ENCODE data around the gene KNL1.
"Not testable (repeated sequence)": the region's sequence is repeated elsewhere in the genome, so short reads cannot be mapped to it uniquely, and the experiment has no call there.

KNL1 gene, protein sequence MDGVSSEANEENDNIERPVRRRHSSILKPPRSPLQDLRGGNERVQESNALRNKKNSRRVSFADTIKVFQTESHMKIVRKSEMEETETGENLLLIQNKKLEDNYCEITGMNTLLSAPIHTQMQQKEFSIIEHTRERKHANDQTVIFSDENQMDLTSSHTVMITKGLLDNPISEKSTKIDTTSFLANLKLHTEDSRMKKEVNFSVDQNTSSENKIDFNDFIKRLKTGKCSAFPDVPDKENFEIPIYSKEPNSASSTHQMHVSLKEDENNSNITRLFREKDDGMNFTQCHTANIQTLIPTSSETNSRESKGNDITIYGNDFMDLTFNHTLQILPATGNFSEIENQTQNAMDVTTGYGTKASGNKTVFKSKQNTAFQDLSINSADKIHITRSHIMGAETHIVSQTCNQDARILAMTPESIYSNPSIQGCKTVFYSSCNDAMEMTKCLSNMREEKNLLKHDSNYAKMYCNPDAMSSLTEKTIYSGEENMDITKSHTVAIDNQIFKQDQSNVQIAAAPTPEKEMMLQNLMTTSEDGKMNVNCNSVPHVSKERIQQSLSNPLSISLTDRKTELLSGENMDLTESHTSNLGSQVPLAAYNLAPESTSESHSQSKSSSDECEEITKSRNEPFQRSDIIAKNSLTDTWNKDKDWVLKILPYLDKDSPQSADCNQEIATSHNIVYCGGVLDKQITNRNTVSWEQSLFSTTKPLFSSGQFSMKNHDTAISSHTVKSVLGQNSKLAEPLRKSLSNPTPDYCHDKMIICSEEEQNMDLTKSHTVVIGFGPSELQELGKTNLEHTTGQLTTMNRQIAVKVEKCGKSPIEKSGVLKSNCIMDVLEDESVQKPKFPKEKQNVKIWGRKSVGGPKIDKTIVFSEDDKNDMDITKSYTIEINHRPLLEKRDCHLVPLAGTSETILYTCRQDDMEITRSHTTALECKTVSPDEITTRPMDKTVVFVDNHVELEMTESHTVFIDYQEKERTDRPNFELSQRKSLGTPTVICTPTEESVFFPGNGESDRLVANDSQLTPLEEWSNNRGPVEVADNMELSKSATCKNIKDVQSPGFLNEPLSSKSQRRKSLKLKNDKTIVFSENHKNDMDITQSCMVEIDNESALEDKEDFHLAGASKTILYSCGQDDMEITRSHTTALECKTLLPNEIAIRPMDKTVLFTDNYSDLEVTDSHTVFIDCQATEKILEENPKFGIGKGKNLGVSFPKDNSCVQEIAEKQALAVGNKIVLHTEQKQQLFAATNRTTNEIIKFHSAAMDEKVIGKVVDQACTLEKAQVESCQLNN (N-terminal part only)

DNA sequence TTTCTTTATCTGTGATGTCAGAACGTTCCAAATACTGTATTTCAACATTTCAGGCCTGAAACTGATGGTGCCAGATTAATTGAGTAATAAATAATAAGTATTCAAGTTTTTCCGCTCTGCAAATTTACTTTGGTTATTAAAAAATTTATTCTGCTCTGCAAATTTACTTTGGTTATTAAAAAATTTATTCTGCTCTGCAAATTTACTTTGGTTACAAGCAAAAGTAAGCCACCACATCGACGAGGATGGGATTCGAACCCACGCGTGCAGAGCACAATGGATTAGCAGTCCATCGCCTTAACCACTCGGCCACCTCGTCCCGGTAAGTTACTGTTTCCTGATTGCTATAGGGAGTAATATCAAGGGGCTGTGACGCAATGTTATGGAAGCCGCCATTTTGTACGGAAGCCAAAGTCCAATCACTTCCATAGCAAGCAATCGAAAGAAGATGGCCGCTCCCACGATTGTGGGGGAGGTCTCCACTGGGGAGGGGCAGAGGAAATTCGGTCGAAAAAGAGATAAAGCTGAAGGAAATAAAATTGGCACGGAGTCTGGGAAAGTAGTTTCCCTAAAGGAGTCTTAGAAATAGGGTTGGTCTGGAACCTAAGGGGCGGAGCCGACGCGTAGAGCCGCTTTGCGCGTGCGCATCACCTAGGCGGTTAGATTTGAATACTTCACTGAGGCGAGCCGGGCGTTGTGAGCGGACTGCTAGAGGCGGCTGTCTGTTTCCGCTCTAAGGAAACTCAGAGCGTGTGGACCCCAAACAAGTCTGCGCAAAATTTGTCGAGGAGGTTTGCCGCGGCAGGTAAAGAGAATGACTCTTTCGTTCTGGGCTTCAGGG lies at the start of gene KNL1:
Gene KNL1, plus strand, starts transcription at position 662 of the 841 bp plus-strand sequence. CDS start 8,683 bp downstream, outside the sequence.
- peak; percentile 94 for DNase-seq

DNA sequence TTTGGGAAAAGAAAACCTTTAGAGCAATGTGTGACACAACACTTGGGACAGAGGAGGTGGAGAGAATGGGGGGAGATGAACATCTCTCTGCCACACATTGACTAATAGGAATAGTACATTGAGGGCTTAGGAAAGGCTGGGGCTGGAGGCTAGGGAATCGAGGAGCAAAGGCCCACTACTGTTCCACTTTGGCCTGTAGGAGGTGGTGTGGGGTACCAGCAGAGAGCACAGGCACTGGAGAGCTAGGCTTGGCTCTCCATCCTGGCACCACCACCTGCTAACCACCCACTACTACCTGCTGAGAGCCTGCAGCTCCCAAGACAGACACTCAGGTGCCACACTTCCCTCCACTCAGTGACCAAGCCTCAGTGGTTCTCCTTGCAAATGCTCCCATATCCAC lies 48.6 kb upstream of the KNL1 start:
- DNase-seq, result no peak

DNA sequence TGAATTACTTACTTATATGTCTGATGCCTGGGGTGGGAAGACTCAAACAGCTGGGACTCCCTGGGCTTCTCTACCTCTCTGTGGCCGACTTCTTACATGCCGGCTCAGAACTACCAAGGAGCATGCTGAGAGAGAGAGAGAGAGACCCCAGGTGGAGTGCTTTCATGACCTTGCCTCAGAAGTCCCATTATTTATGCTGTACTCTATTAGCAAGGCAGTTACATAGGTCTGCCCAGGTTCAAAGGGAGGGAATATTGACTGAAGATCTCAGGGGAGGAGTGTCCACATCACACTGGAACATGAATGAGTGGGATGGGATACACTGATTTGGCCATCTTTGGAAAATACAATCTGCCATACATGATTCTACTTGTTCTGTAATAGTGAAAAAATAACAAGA lies 45.4 kb upstream of the KNL1 start:
- DNase-seq, result no peak

DNA sequence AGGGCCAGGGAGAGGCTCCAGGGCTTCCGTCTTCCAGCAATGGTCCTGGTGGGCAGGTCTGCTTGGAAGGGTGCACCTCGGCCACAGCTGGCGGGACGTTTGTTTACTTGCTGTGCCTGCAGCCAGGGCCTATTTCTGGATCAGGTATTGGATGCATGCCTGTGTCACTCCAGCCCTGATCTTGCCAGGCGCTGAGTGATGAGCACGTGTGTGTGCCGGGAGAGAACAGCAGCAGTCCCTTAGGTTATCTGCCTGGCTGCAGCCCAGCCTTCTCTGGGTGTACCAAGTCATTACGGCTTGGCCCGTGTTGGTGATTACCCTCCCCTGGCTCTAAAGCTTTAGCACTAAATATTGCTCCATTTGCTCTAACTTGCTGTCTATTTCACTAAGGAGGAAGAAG lies 44.2 kb upstream of the KNL1 start:
- DNase-seq, result no peak

DNA sequence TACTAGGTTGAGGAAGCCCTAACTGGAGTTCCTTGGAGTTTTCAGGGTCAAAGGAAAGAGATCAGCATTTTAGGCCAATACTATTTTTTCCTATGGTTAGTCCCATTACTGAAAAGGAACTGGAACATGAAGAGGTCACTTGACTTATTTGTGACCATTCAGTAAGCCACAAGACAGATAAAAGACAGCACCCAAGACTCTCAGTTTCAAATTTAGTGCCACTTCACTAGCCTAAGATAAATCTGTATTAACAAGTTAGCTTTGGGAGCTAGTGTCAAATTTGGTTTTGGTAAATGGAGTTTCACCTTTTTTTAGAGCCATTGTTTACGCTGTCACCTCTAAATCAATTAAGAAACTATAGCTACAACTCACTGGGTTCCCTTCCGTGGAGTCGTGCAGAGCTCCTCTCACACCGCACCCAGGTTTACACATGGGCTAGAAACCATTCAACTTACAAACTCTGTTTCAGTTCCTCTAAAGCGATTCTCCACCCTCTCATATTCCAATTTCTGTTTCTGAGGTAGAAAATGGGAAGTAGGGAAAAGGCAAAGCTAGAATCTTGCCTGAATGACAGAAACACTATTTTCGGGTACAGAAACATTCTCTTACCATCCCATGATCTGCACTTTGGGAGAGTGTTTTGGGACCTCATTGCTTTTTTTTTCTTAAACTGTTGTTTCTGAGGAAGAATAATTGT lies 43.6 kb upstream of the KNL1 start:
- DNase-seq, result no peak

DNA sequence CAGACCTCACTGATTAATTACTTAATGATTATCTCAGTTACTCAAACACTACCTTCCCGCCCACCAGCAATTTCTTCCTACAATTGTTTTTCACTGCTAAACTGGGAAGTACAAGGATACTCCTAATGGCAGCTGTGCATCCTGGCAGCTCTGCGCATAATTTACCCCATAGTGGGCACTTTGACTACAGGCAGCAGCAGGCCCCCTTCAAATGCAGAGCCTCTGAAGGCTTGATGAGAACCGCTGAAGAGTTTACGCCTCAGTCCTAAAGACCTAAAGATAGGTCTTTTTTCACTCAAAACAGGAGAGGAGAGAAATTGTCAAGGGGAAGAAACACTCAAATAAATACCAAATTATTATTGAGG lies 39.9 kb upstream of the KNL1 start:
- no peak for DNase-seq

DNA sequence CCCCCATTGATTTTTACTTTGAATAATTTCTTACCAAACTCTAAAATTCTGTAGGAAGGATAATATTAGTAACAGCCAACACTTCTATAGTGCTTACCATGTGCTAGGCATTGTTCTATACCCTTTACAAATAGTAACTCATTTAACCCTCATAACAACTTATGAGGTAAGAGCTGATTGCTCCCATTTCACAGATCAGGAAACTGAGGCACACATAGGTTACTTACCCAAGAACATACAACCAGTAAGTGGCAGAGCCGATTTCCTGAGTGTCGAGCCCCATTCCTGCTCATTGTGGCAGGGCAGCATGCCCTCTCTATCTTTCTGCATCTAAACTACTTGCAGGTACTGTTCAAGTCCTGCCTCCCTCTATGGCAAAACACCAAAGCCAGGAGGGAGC lies 38.2 kb upstream of the KNL1 start:
- no peak for DNase-seq

DNA sequence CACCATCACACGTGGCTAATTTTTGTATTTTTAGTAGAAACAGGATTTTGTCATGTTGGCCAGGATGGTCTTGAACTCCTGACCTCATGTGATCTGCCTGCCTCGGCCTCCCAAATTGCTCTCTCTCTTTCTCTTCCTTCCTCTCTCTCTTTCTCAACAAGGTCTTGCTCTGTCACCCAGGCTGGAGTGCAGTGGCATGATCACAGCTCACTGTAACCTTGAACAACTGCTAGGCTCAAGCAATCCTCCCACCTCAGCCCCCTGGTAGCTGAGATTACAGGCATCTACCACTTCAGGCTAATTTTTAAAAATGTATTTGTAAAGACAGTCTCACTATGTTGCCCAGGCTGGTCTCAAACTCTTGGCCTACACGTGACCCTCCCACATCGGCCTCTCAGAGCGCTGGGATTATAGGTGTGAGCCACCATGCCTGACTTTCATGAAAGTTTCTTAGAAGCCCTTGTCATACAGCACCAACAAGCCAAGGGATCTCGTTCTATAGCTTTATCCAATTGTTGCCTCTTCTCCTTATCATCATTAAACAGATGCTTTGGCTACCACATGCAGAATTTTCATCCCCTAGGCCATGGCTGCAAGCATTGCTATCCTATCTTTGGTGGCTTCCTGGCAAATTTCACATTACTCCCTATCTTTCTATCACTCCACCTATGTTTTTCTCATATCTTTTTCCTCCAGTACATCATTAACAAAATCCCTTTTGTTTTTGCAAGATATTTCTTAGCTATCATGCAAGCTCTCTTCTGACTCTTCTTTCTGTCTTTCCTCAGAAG lies 34.9 kb upstream of the KNL1 start:
- no peak for DNase-seq

DNA sequence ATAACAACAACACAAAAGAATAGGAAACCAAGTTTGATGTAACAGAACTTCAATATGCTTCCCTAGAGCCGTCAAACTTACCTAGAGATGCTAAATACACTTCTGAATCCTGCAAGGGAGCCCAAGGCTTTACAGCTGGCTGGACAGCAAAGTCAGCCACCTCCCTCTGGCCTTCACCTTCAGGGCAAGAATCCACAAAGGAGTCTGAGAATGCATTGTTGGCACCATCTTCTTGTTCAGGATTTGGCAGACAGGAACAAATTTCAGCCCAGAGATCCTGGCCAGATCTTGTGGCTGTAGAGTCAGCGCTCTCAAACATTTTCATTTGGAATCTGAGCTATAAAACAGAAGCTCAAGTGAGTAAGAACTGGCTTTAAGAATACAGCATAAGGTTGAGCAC lies 31.4 kb upstream of the KNL1 start:
- no peak for DNase-seq

DNA sequence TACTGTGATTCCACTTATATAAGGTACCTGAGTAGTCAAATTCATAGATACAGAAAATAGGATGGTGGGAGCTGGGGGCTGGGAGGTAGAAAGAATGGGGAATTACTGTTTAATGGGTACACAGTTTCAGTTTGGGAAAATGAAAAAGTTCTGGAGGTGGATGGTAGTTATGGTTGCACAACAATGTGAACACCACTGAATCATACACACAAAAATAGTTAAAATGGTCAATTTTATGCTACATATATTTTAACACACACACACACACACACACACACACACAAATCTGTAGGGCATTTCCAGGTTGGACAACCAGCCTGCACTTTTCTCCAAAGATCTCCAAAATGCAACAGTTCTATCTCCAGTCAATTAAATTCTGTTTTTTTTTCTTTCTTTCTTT lies 30.6 kb upstream of the KNL1 start:
- no peak for DNase-seq

DNA sequence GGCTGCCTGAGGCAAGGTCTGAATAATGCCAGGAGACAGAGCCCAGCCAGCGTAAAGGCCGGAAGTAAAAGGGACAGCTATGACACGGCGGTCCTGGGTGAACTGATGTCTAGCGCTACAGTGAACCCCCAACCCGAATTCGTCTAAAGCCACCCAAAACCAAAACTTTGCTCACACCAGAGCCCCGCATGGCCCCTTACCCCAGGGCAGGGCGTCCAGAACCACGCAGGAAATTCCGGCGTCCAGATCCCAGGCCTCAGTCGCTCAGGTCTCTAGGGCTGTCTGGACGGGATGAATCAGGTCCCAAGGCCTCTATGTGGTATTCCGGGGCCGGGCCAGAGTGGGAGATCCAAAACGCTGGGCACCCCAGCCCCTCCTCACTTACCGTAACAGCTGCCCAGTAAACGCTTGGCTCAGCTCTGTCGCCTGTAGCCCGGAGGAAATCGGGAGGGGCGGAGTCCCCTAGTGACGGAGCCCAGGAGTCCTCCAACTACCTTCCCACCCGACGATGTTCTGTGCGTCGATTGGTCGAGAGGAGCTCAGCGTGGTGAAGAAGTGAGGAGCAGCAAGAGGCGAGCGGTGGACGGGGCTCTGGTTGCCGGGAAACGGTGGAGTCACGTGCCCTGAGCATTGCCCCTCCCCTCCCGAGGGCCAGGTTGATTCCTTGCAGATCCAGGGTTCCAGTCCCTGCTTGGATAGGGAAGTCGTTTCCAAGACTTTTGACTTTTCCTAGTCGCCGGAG lies 29.3 kb upstream of the KNL1 start, which contains the start of gene CCDC32:
Gene CCDC32, minus strand, starts transcription at position 452 of the 742 bp plus-strand sequence. CDS start 2,027 bp downstream, outside the sequence.
- peak; percentile 91 for DNase-seq

DNA sequence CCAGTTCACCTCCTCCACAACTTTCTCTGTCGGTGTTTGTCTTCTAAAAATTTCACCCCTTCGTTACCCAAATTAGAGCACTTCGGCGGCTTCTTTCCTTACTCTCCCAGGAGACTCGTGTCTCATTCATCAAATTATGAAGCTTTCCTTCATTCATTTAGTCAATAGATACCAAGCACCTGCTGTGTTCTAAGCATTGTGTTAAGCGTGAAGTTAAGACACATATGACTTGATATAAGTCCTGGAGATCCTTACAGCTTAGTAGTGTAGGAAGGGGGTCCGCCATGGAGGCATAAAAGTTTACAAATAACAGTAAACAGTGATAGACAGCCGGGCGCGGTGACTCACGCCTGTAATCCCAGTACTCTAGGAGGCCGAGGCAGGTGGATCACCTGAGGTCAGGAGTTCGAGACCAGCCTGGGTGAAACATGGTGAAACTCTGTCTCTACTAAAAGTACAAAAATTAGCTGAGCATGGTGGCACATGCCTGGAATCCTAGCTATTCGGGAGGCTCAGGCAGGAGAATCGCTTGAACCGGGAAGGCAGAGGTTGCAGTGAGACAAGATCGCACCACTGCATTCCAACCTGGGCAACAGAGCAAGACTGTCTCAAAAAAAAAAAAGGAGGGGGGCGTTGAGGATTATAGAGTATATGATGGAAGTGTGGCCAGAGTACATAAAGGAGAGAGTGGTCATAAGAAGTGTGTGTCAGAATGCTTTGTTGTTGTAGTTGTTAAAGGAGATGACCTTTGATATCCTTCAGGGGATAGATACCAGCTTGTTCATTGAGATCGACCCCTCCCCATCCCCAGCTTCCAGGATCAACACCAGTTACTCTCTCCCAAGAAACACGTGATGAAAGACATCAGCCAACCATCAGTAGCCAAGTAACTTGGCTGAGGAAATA lies 28.5 kb upstream of the KNL1 start:
- no peak for DNase-seq

DNA sequence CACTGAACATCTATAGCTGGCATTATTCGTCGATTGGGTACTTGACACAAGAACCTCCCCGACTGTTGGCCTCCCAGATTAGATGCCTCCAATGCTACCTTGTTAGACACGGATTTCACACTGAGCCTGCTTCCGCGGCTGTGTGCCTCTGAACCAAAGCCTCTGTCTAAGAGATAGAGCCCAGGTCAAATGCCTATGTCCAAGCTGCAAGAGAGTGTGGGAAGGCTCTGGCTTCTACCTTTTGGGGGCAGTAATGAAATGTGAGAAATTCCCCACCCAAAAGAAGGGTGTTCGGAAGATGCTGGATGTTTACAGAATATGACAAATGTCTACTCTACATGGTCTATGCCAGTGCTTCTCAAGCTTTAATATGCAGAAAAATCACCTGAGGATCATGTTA lies 26.9 kb upstream of the KNL1 start:
- no peak for DNase-seq

DNA sequence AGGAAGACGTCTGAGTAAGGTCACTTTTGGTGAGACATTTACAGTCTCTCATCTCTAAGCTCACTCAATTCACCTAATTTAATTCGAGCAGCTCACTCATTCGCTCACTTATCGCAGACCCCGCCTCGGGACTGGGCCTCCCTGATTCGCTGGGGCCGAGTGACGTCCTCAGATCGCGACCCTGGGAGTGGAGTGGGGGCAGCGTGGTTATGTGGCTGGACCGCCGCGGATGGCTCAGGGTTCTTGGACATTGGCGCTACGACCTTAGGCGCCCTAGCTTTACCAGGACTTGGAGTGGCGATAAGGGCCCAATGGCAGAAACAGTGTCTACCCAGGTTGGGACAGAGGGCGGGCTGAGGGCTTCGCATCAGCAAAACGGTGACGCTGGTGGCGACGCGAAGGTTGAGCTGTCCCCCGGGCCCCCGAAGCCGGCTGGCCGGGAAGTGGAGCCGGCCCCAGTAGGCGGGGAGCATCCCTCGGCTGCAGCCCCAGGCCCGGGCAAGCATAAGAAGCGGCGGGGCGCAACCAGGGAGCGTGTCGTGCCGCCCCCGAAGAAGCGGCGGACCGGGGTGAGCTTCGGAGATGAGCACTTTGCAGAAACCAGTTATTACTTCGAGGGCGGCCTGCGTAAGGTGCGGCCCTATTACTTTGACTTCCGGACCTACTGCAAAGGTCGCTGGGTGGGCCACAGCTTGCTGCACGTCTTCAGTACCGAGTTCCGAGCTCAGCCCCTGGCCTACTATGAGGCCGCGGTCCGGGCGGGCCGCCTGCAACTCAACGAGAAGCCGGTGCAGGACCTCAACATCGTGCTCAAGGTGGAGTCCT lies 24.7 kb upstream of the KNL1 start, which contains the start of gene RPUSD2:
Gene RPUSD2, plus strand, starts transcription at position 171 of the 825 bp plus-strand sequence. Its CDS starts 39 bp downstream, at position 210.
- DNase-seq, result peak; percentile 69

DNA sequence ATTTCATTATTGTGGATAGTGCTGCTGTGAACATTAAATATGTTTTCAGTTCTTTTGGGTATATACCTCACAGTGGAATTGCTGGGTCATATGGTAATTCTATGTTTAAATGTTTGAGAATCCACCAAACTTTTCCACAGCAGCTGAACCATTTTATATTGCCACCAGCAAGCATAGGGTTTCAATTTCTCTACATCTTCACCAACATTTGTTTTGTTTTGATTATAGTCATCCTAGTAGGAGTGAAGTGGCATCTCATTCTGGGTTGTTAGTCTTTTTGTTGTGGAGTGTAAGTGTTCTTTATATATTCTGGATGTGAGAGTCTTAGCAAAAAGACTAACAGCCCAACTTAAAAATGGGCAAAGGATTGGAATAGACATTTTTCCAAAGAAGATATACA lies 18.9 kb upstream of the KNL1 start:
- no peak for DNase-seq

DNA sequence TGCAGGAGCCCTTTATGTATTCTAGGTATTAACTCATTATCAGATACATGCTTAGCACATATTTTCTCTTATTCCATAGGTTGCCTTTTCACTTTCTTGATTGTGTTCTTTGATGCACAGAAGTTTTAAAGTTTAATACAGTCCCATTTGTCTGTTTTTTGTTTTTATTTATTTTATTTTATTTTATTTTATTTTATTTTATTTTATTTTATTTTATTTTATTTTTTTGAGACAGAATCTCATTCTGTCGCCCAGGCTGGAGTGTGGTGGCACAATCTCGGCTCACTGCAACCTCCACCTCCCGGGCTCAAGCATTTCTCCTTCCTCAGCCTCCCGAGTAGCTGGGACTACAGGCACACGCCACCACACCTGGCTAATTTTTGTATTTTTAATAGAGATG lies 17.1 kb upstream of the KNL1 start:
- not testable (repeated sequence) for DNase-seq

DNA sequence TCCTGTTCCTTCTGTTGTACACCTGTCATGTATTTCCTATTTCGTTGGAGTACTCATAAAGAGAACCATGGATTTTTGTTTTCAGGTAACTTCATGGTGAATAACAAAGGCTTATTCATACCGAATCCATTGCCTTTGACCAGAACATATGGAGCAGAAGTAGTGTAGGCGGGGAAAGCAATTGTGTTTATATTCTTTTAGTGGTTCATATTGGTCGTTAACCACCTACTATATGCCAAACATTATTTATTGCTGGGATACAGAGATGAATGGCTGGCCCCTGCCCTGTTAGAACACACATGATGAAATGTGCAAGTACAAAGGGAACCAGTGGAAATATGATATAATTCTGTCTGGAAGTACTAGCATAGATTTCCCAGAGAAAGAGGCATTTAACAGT lies 15.2 kb upstream of the KNL1 start:
- no peak for DNase-seq

DNA sequence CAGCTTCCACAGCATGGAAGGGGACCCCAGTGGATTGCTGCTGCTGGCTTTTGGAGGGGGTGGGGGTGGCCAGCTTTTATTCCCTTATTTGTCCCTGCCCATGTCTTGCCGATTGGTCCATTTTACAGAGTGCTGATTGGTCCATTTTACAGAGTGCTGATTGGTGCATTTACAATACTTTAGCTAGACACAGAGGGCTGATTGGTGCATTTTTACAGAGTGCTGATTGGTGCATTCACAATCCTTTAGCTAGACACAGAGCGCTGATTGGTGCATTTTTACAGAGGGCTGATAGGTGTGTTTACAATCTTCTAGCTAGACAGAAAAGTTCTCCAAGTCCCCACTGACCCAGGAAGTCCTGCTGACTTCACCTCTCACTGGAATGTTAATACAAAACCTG lies 12.3 kb upstream of the KNL1 start:
- not testable (repeated sequence) for DNase-seq

Measured in NCI-H748 treated with DMSO at 0.1 percent for 48 hours (cell line).